ENCODE results near the gene MPHOSPH9. TPM values are rescaled to one million over a fixed set of nuclear protein-coding genes. Genes with fewer than 3 reads are reported as not detected.

The MPHOSPH9 gene
- total and polyA plus RNA-seq, 2 of the 13 experiments (the other 11 are each of a cell fraction or from before 2014, with no cell fraction given), result 20.3 to 63.4 TPM

GRCh38 chr12:123141615-123142517 lies 91.1 kb downstream of the MPHOSPH9 start (continued):
- TF ChIP-seq ZFY (CRISPR knock-in tag; IDR thresholded peaks at IDR 0.05) (peak; percentile 10; the same call in 1 of the 2 replicates), HDAC1 (CRISPR knock-in tag; IDR thresholded peaks at IDR 0.05) (peak; percentile 53), ZNF572 (CRISPR knock-in tag; IDR thresholded peaks at IDR 0.05) (no peak), ZNF260 (CRISPR knock-in tag; IDR thresholded peaks at IDR 0.05; ENCODE audit: borderline replicate concordance, low read depth) (no peak), REST (IDR thresholded peaks at IDR 0.05; ENCODE audit: borderline replicate concordance in 1 of 2, low read depth in 1 of 2, low read length in 2 of 2) (peak in 1 of 2 experiments; percentile 10; a peak in 1 of 4 replicates), SALL1 (CRISPR knock-in tag; IDR thresholded peaks at IDR 0.05) (peak; percentile 66), ZSCAN31 (CRISPR knock-in tag; IDR thresholded peaks at IDR 0.05; ENCODE audit: low read depth) (peak; percentile 36; the same call in 1 of the 2 replicates), RBAK (CRISPR knock-in tag; IDR thresholded peaks at IDR 0.05) (no peak), PHF21A (CRISPR knock-in tag; IDR thresholded peaks at IDR 0.05) (peak; percentile 75), ZNF350 (CRISPR knock-in tag; IDR thresholded peaks at IDR 0.05; ENCODE audit: borderline replicate concordance, low read depth) (peak; percentile 19; the same call in 1 of the 2 replicates), NR2F1 (CRISPR knock-in tag; IDR thresholded peaks at IDR 0.05) (peak; percentile 66 to 69), ZNF160 (CRISPR knock-in tag; IDR thresholded peaks at IDR 0.05) (no peak), THRA (CRISPR knock-in tag; IDR thresholded peaks at IDR 0.05; ENCODE audit: borderline replicate concordance) (peak; percentile 65; the same call in 1 of the 2 replicates), ZNF407 (CRISPR knock-in tag; IDR thresholded peaks at IDR 0.05; ENCODE audit: not compliant biosample characterization) (no peak)
